Caco-2 (cell line): ENCODE results near the gene CDH16. TPM values are rescaled to one million over a fixed set of nuclear protein-coding genes. Genes with fewer than 3 reads are reported as not detected.

ENCODE experiments used
- BruUV-seq: library from RNA; stranded (reverse); fragments of 400-500 nt; replicated peaks from 2 replicates; lab custom pipeline; 2021; lab: Mats Ljungman, UMichigan
- CTCF ChIA-PET: fragments of 300-600 bp; sonication (Branson Sonifier 250); formaldehyde crosslinking; loops from one replicate; lab custom pipeline; 2022; ENCODE audit warnings: antibody characterized with exemption; lab: Charles Lee
- POLR2A ChIA-PET: fragments of 300-600 bp; sonication (Branson Sonifier 250); formaldehyde crosslinking; loops from one replicate; lab custom pipeline; 2022; ENCODE audit warnings: antibody characterized with exemption; lab: Charles Lee
- DNase-seq, 2 experiments: peaks; one replicate each; pipeline versions ENCODE4 v3.0.0 to v3.0.0-alpha.2; 2020 to 2022
- H3K27me3 ChIP-seq: replicated peaks from 2 replicates; pipeline ENCODE4 v1.6.0; 2011; ENCODE audit warnings: low read length; ENCODE audit not compliant: control insufficient read depth, insufficient read depth
- H3K36me3 ChIP-seq: 2 replicates; pipeline ENCODE4 v1.5.1; 2011; ENCODE audit warnings: low read length; ENCODE audit not compliant: control insufficient read depth, insufficient read depth
- H3K4me1 ChIP-seq: fragments of 250-450 bp; sonication (Bioruptor Pico); 2 replicates; pipeline ENCODE4 v1.5.1; 2020; ENCODE audit warnings: mild to moderate bottlenecking
- H3K4me3 ChIP-seq: 2 replicates; pipeline ENCODE4 v1.5.1; 2011; ENCODE audit warnings: low read depth, mild to moderate bottlenecking, control low read depth, low read length
- H3K9me3 ChIP-seq: fragments of 250-450 bp; sonication (Bioruptor Pico); 2 replicates; pipeline ENCODE4 v1.5.1; 2020; ENCODE audit warnings: mild to moderate bottlenecking, moderate library complexity
- H3K27ac Mint-ChIP-seq: one replicate; pipeline ENCODE4 v1.8.0; 2022; ENCODE audit warnings: mixed read lengths; ENCODE audit not compliant: unreplicated experiment
- H3K27me3 Mint-ChIP-seq: one replicate; pipeline ENCODE4 v1.8.0; 2022; ENCODE audit warnings: mixed read lengths; ENCODE audit not compliant: insufficient read depth, unreplicated experiment
- H3K36me3 Mint-ChIP-seq: one replicate; pipeline ENCODE4 v1.8.0; 2022; ENCODE audit warnings: mild to moderate bottlenecking, mixed read lengths; ENCODE audit not compliant: insufficient read depth, unreplicated experiment
- H3K4me1 Mint-ChIP-seq: one replicate; pipeline ENCODE4 v1.8.0; 2022; ENCODE audit warnings: low read depth, mixed read lengths; ENCODE audit not compliant: unreplicated experiment
- H3K4me3 Mint-ChIP-seq: one replicate; pipeline ENCODE4 v1.8.0; 2022; ENCODE audit warnings: mild to moderate bottlenecking, moderate library complexity, mixed read lengths; ENCODE audit not compliant: unreplicated experiment
- H3K9me3 Mint-ChIP-seq: one replicate; pipeline ENCODE4 v1.8.0; 2022; ENCODE audit warnings: mixed read lengths; ENCODE audit not compliant: unreplicated experiment
- intact Hi-C: fragments of 100-400 bp; cut with micrococcal nuclease; formaldehyde crosslinking; loops from one replicate; pipeline ENCODE4 v1.10.0; 2022; ENCODE audit not compliant: unreplicated experiment
- total RNA-seq: library from RNA; stranded (reverse); gene quantifications from 2 replicates; pipeline ENCODE4 v1.2.3, GENCODE V29; 2022
- TF ChIP-seq, protein P1 (sequence below), 2 experiments: fragments of 200-600 bp in 1 of 2; IDR thresholded peaks; 1 replicate in 1 of 2; 2 replicates in 1 of 2; pipeline versions ENCODE4 v1.5.1 to v1.8.0; 2011 to 2022; ENCODE audit warnings: antibody characterized with exemption in 1 of 2, control low read depth in 1 of 2, inconsistent platforms in 1 of 2, low read depth in 1 of 2, low read length in 1 of 2, mild to moderate bottlenecking in 1 of 2, moderate library complexity in 1 of 2; ENCODE audit not compliant: insufficient read depth in 1 of 2, severe bottlenecking in 1 of 2, unreplicated experiment in 1 of 2

CDH16 gene
- total RNA-seq, 1 experiment from 2014 or later, result 0.48 TPM

DNA sequence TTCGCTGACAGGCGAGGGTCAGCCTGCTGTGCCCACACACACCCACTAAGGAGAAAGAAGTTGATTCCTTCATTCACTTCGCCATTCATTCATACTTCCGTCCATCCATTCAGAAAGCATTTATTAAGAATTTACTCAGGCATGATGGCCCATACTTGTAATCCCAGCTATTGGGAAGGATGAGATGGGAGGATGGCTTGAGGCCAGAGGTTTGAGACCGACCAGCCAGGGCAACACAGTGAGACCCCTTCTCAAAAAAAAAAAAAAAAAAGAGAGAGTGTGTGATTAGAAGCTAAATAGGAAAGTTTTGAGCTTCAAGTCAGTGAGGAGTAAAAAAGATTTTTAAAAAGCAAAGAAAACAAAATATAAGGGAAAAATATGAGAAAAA, 25.4 kb upstream of the CDH16 start:
- H3K9me3 ChIP-seq, result no peaks in the 10 kb centered on the region
- Mint-ChIP-seq H3K27me3 (no peaks in the 10 kb centered on the region), H3K36me3 (peaks cover 26% of the 10 kb centered on the region), H3K27ac (no peak overlapping the region), H3K9me3 (no peaks in the 10 kb centered on the region), H3K4me3 (no peak overlapping the region), H3K4me1 (no peaks in the 10 kb centered on the region)
- ChIA-PET POLR2A (no interaction called here), CTCF (interaction anchor here (0.6 to 1.6 kb wide), 3 partner anchors 10 to 75 kb away, joined by 3 to 5 read pairs (median 4); no protein-coding TSS in a partner anchor)
- H3K27me3 ChIP-seq, result no peaks in the 10 kb centered on the region
- H3K4me1 ChIP-seq, result no peaks in the 10 kb centered on the region
- TF ChIP-seq, protein P1, sequence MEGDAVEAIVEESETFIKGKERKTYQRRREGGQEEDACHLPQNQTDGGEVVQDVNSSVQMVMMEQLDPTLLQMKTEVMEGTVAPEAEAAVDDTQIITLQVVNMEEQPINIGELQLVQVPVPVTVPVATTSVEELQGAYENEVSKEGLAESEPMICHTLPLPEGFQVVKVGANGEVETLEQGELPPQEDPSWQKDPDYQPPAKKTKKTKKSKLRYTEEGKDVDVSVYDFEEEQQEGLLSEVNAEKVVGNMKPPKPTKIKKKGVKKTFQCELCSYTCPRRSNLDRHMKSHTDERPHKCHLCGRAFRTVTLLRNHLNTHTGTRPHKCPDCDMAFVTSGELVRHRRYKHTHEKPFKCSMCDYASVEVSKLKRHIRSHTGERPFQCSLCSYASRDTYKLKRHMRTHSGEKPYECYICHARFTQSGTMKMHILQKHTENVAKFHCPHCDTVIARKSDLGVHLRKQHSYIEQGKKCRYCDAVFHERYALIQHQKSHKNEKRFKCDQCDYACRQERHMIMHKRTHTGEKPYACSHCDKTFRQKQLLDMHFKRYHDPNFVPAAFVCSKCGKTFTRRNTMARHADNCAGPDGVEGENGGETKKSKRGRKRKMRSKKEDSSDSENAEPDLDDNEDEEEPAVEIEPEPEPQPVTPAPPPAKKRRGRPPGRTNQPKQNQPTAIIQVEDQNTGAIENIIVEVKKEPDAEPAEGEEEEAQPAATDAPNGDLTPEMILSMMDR (IDR thresholded peaks at IDR 0.05; ENCODE audit: insufficient read depth in 1 of 2, low read depth in 1 of 2, low read length in 1 of 2, severe bottlenecking in 1 of 2, unreplicated experiment in 1 of 2), result no peak
- intact Hi-C loops, result no loop called here
- DNase-seq, result no peak
- peaks cover 6% of the 10 kb centered on the region for H3K36me3 ChIP-seq
- BruUV-seq, result no TSS peak
- H3K4me3 ChIP-seq, result no peak overlapping the region

DNA sequence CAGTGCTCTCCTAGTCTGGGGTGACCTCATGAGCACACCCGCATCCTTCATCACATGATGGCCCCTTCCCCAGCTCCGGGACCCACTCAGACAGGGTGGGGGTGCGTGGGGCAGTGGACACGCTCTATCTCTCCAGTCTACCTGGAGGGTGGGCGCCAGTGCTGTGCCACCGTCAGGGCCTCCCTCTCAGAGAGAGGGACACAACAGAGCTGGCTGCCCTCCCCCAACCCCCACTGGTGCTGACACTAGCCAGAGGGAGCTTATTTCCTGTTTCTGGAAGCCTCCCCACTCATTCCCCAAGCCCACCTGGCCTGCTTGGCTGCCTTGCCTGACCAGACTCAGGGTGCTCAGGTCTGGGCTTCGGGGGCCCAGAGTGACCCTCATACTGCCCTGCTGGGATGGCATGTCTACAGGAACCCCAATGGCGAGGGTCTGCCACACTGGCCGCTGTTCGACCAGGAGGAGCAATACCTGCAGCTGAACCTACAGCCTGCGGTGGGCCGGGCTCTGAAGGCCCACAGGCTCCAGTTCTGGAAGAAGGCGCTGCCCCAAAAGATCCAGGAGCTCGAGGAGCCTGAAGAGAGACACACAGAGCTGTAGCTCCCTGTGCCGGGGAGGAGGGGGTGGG, 24.9 kb upstream of the CDH16 start:
- Mint-ChIP-seq H3K36me3 (peaks cover 26% of the 10 kb centered on the region), H3K9me3 (no peaks in the 10 kb centered on the region), H3K27me3 (no peaks in the 10 kb centered on the region), H3K4me1 (no peaks in the 10 kb centered on the region), H3K27ac (no peak overlapping the region), H3K4me3 (no peak overlapping the region)
- peaks cover 6% of the 10 kb centered on the region for H3K36me3 ChIP-seq
- H3K27me3 ChIP-seq, result no peaks in the 10 kb centered on the region
- TF ChIP-seq, protein P1 (IDR thresholded peaks at IDR 0.05; ENCODE audit: insufficient read depth in 1 of 2, low read depth in 1 of 2, low read length in 1 of 2, severe bottlenecking in 1 of 2, unreplicated experiment in 1 of 2), result no peak
- no peak for DNase-seq
- no peaks in the 10 kb centered on the region for H3K9me3 ChIP-seq
- intact Hi-C loops, result no loop called here
- H3K4me3 ChIP-seq, result no peak overlapping the region
- no TSS peak for BruUV-seq
- H3K4me1 ChIP-seq, result no peaks in the 10 kb centered on the region
- POLR2A ChIA-PET, result no interaction called here
- CTCF ChIA-PET, result interaction anchor here (0.5 to 0.6 kb wide), 2 partner anchors 74 to 222 kb away, joined by 5 to 8 read pairs; no protein-coding TSS in a partner anchor

DNA sequence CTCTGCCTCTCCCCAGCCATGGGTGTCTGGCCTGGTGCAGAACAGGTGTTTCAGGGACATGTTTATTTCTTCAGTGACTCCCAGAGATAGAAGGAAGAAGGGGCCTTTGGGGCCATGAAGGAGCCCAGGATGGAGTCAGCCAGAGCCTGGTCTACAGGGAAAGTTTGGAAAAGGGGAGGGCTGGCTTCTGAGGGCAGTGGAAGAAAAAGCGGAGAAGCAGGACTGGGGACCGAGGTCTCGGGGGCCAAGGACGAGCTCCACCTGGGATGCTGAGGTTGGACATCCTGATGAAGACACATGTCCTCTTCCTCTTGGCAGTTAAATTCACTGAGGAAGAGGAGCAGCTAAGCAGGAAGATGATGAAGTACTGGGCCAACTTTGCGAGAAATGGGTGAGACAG, 24.3 kb upstream of the CDH16 start:
- H3K27me3 ChIP-seq, result no peaks in the 10 kb centered on the region
- peaks cover 6% of the 10 kb centered on the region for H3K36me3 ChIP-seq
- H3K27ac Mint-ChIP-seq, result no peak overlapping the region
- H3K4me1 Mint-ChIP-seq, result no peaks in the 10 kb centered on the region
- BruUV-seq, result no TSS peak
- ChIA-PET CTCF (interaction anchor here (0.5 kb wide), 2 partner anchors 196 to 223 kb away, joined by 6 to 8 read pairs; no protein-coding TSS in a partner anchor), POLR2A (no interaction called here)
- H3K4me3 Mint-ChIP-seq, result no peak overlapping the region
- no peaks in the 10 kb centered on the region for H3K9me3 ChIP-seq
- no peak for DNase-seq
- no peaks in the 10 kb centered on the region for H3K4me1 ChIP-seq
- intact Hi-C loops, result no loop called here
- no peaks in the 10 kb centered on the region for H3K27me3 Mint-ChIP-seq
- peaks cover 26% of the 10 kb centered on the region for H3K36me3 Mint-ChIP-seq
- TF ChIP-seq, protein P1 (IDR thresholded peaks at IDR 0.05; ENCODE audit: insufficient read depth in 1 of 2, low read depth in 1 of 2, low read length in 1 of 2, severe bottlenecking in 1 of 2, unreplicated experiment in 1 of 2), result no peak
- no peaks in the 10 kb centered on the region for H3K9me3 Mint-ChIP-seq
- H3K4me3 ChIP-seq, result no peak overlapping the region
